ENCODE measurements around the gene MGAM2.

The MGAM2 gene

GRCh38 chr7:142172932-142173331, 61.4 kb downstream of the MGAM2 start:
- no peaks in the 10 kb centered on the region for H4K20me1 ChIP-seq (ENCODE audit: insufficient read depth, low read length)
- no peaks in the 10 kb centered on the region for H3F3A ChIP-seq (ENCODE audit: insufficient read depth, low read length)
- H3K9me2 ChIP-seq (ENCODE audit: low read depth, low read length): no peaks in the 10 kb centered on the region
- no peak overlapping the region for H3K4me2 ChIP-seq (ENCODE audit: low read length)
- no peaks in the 10 kb centered on the region for H3K4me1 ChIP-seq (ENCODE audit: insufficient read depth, low read length, severe bottlenecking)
- H3K27me3 ChIP-seq (ENCODE audit: insufficient read depth, low read length): no peaks in the 10 kb centered on the region
- no peak overlapping the region for H3K4me3 ChIP-seq (ENCODE audit: low read depth, low read length, poor library complexity, severe bottlenecking)
- no peak overlapping the region for H3K9ac ChIP-seq (ENCODE audit: low read length)
- H3K79me2 ChIP-seq (ENCODE audit: insufficient read depth, low read length): no peaks in the 10 kb centered on the region
- no peak overlapping the region for H3K27ac ChIP-seq (ENCODE audit: low read depth, low read length, poor library complexity, severe bottlenecking)
- H3K36me3 ChIP-seq (ENCODE audit: insufficient read depth, low read length): no peaks in the 10 kb centered on the region
- no peak overlapping the region for H2AFZ ChIP-seq (ENCODE audit: low read length)
- TF ChIP-seq CTCF (IDR thresholded peaks at IDR 0.05; ENCODE audit: low read length): no peak
- TF ChIP-seq EZH2 (IDR thresholded peaks at IDR 0.05; ENCODE audit: borderline replicate concordance, low read length): no peak
- H3K9me3 ChIP-seq (ENCODE audit: low read length): no peaks in the 10 kb centered on the region

GRCh38 chr7:142174441-142174840, 62.9 kb downstream of the MGAM2 start:
- H3K4me3 ChIP-seq (ENCODE audit: low read depth, low read length, poor library complexity, severe bottlenecking): no peak overlapping the region
- no peak overlapping the region for H3K27ac ChIP-seq (ENCODE audit: low read depth, low read length, poor library complexity, severe bottlenecking)
- no peaks in the 10 kb centered on the region for H3K9me3 ChIP-seq (ENCODE audit: low read length)
- TF ChIP-seq CTCF (IDR thresholded peaks at IDR 0.05; ENCODE audit: low read length): no peak
- no peak for TF ChIP-seq EZH2 (IDR thresholded peaks at IDR 0.05; ENCODE audit: borderline replicate concordance, low read length)
- no peaks in the 10 kb centered on the region for H3K36me3 ChIP-seq (ENCODE audit: insufficient read depth, low read length)
- no peaks in the 10 kb centered on the region for H3F3A ChIP-seq (ENCODE audit: insufficient read depth, low read length)
- H4K20me1 ChIP-seq (ENCODE audit: insufficient read depth, low read length): no peaks in the 10 kb centered on the region
- H2AFZ ChIP-seq (ENCODE audit: low read length): no peak overlapping the region
- H3K4me1 ChIP-seq (ENCODE audit: insufficient read depth, low read length, severe bottlenecking): no peaks in the 10 kb centered on the region
- no peak overlapping the region for H3K9ac ChIP-seq (ENCODE audit: low read length)
- no peaks in the 10 kb centered on the region for H3K79me2 ChIP-seq (ENCODE audit: insufficient read depth, low read length)
- H3K27me3 ChIP-seq (ENCODE audit: insufficient read depth, low read length): no peaks in the 10 kb centered on the region
- no peak overlapping the region for H3K4me2 ChIP-seq (ENCODE audit: low read length)
- H3K9me2 ChIP-seq (ENCODE audit: low read depth, low read length): no peaks in the 10 kb centered on the region

- Histone ChIP-seq H3K36me3 (ENCODE audit: insufficient read depth, low read length) (no peaks in the 10 kb centered on the region), H3K9ac (ENCODE audit: low read length) (no peak overlapping the region), H3K4me2 (ENCODE audit: low read length) (no peak overlapping the region), H3K27ac (ENCODE audit: low read depth, low read length, poor library complexity, severe bottlenecking) (no peak overlapping the region), H2AFZ (ENCODE audit: low read length) (no peak overlapping the region), H3K27me3 (ENCODE audit: insufficient read depth, low read length) (no peaks in the 10 kb centered on the region), H3K4me3 (ENCODE audit: low read depth, low read length, poor library complexity, severe bottlenecking) (no peak overlapping the region), H3K9me3 (ENCODE audit: low read length) (no peaks in the 10 kb centered on the region), H3K9me2 (ENCODE audit: low read depth, low read length) (no peaks in the 10 kb centered on the region), H3K4me1 (ENCODE audit: insufficient read depth, low read length, severe bottlenecking) (no peaks in the 10 kb centered on the region), H3K79me2 (ENCODE audit: insufficient read depth, low read length) (no peaks in the 10 kb centered on the region), H4K20me1 (ENCODE audit: insufficient read depth, low read length) (no peaks in the 10 kb centered on the region), H3F3A (ENCODE audit: insufficient read depth, low read length) (no peaks in the 10 kb centered on the region)
- TF ChIP-seq EZH2 (IDR thresholded peaks at IDR 0.05; ENCODE audit: borderline replicate concordance, low read length) (no peak), CTCF (IDR thresholded peaks at IDR 0.05; ENCODE audit: low read length) (no peak)
Observed at GRCh38 chr7:142175594-142175993, 64.1 kb downstream of the MGAM2 start.

All from OCI-LY1 (cell line).